WERI-Rb-1 (cell line): ENCODE data around the gene TMEM59L.

Source experiments
- DNase-seq: peaks from one replicate; pipeline ENCODE4 v3.0.0-alpha.2; 2020
- H3K27ac ChIP-seq: fragments of 250-450 bp; sonication (Bioruptor Pico); 2 replicates; pipeline ENCODE4 v1.5.1; 2020; ENCODE audit warnings: mild to moderate bottlenecking, moderate library complexity
- H3K27me3 ChIP-seq: fragments of 250-450 bp; sonication (Bioruptor Pico); 2 replicates; pipeline ENCODE4 v1.5.1; 2021; ENCODE audit warnings: mild to moderate bottlenecking, low read depth, moderate library complexity; ENCODE audit not compliant: insufficient read depth, severe bottlenecking
- H3K36me3 ChIP-seq: fragments of 250-450 bp; sonication (Bioruptor Pico); 2 replicates; pipeline ENCODE4 v1.5.1; 2020; ENCODE audit warnings: mild to moderate bottlenecking, moderate library complexity
- H3K4me3 ChIP-seq: 2 replicates; pipeline ENCODE4 v1.5.1; 2011; ENCODE audit warnings: low read depth, mild to moderate bottlenecking, control low read depth, low read length
- H3K9me3 ChIP-seq: fragments of 250-450 bp; sonication (Bioruptor Pico); 2 replicates; pipeline ENCODE4 v1.5.1; 2021; ENCODE audit warnings: mild to moderate bottlenecking, moderate library complexity; ENCODE audit not compliant: severe bottlenecking
- TF ChIP-seq, protein P1 (sequence below): IDR thresholded peaks from 2 replicates; pipeline ENCODE4 v1.5.1; 2011; ENCODE audit warnings: low read depth, mild to moderate bottlenecking, control low read depth, inconsistent platforms, low read length

Gene TMEM59L

DNA sequence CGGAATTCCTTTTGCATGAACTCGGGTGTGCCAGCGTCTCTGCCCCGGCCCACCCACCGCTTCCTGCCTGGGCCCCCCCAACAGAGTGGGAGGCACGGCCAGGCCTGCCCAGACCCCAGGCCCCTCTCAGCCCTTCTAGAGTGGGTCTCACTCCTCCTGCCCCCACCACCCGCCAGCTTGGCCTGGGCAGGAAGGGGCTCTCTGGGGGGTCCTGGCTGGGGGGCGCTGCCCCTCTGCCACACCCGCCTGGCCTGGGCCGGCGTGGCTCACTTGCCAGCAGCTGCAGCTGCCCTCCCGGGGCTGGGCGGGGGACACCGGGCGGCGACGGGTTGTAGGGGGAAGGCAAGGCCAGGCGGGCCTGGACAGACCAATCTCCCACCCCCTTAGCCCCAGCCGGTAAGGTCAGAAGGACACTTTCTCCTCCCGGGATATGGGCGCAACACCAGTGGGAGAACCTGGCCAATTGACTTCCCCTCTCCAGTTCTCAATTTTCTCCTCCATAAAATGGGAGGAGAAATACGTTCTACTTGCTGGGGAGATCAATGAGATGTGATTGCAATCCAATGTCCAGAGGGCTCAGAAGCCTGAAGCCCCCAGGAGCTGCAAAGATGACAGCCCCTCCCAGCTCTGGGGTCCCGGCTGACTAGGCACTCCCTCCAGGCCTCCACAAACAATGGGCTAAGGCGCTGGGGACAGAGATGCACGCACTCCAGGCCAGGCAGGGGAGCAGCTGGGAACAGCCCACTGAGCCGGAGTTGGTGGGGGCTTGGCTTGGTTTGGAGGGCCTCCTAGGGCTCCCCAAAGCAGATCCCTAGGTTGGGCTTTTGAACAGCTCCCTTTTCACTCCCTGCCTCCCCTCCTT, 8.5 kb upstream of the TMEM59L start:
- no peak overlapping the region for H3K4me3 ChIP-seq
- no peak overlapping the region for H3K27ac ChIP-seq
- H3K36me3 ChIP-seq = peaks cover 2% of the 10 kb centered on the region; the same call in 1 of the 2 replicates
- H3K9me3 ChIP-seq = no peaks in the 10 kb centered on the region
- TF ChIP-seq, protein P1, sequence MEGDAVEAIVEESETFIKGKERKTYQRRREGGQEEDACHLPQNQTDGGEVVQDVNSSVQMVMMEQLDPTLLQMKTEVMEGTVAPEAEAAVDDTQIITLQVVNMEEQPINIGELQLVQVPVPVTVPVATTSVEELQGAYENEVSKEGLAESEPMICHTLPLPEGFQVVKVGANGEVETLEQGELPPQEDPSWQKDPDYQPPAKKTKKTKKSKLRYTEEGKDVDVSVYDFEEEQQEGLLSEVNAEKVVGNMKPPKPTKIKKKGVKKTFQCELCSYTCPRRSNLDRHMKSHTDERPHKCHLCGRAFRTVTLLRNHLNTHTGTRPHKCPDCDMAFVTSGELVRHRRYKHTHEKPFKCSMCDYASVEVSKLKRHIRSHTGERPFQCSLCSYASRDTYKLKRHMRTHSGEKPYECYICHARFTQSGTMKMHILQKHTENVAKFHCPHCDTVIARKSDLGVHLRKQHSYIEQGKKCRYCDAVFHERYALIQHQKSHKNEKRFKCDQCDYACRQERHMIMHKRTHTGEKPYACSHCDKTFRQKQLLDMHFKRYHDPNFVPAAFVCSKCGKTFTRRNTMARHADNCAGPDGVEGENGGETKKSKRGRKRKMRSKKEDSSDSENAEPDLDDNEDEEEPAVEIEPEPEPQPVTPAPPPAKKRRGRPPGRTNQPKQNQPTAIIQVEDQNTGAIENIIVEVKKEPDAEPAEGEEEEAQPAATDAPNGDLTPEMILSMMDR = no peak
- peaks cover 21% of the 10 kb centered on the region for H3K27me3 ChIP-seq
- no peak for DNase-seq

DNA sequence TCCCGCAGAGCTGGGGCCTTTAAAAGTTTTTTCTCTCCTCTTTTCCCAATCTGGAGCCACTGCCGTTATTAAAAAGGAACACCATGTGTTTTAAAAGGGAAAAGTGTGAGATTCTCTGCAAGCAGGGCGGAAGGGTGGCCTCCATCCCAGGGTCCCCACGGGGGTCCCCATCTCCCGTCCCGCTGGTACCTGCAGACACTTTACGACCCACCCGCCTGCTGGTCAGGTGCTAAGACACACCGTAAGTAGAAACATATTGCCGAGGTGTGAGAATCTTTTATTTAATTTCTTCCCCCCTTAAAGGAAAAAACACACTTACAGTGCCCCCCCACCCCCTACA, 7.9 kb upstream of the TMEM59L start:
- Histone ChIP-seq H3K36me3 (peaks cover 2% of the 10 kb centered on the region; the same call in 1 of the 2 replicates), H3K9me3 (no peaks in the 10 kb centered on the region), H3K4me3 (no peak overlapping the region), H3K27me3 (peaks cover 27% of the 10 kb centered on the region), H3K27ac (no peak overlapping the region)
- TF ChIP-seq, protein P1 = no peak
- DNase-seq = no peak

DNA sequence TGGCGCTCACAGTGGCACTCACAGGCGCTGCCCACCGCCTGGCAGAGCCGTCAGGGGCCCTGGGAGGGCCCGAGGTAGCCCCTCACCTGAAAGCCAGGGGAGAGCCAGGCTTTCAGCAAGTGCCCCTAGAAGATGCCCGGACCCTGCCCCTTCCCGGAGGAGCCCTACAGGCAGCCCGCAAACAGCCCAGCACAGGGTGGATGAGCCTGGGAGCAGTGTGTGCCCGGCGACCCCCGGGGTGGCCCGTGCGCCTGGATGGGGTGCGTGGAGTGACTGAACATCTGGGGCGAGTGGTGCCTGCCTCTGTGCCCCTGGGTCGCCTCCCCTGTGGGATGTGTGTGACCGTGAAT, 7.5 kb upstream of the TMEM59L start:
- no peak for DNase-seq
- TF ChIP-seq, protein P1 = no peak
- Histone ChIP-seq H3K9me3 (no peaks in the 10 kb centered on the region), H3K36me3 (peaks cover 2% of the 10 kb centered on the region; the same call in 1 of the 2 replicates), H3K27ac (no peak overlapping the region), H3K27me3 (peaks cover 30% of the 10 kb centered on the region), H3K4me3 (no peak overlapping the region)

DNA sequence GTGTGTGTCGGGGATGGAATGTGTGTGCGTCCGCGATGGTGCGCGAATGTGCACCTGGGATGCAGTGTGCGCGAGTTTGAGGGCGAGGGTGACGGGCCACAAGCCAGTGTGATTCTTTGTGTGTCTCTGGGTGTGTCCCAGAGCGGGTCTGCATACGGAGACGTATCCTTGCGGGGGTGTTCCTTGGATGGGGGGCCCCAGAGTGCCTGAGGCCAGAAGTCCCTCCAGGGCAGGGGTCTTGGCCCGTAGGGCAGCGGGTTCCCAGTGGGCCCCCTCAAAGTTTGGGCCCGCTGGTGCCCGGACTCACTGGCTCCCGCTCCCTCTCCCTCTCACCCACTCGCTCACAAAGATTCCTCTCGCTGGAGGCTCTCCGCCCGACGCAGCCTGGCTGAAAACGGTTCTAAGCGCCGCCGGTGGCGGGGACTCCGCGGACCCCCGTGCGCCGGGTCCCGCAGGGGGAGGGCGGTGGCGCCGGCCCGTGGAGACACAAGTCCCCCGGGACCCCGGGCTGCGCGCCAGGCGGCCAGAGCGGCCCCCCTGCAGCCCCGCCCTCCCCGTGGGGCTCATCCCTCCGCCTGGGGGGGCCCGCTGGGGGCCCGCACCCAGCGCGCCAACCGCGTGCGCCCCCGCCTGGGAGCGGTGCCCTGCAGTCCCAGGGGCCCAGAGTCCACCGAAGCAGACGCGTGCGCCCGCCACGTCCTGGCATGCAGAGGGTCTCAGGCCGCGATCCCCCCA, 7.0 kb upstream of the TMEM59L start:
- peaks cover 36% of the 10 kb centered on the region for H3K27me3 ChIP-seq
- DNase-seq = no peak
- TF ChIP-seq, protein P1 = no peak
- H3K9me3 ChIP-seq = no peaks in the 10 kb centered on the region
- H3K36me3 ChIP-seq = peaks cover 2% of the 10 kb centered on the region; the same call in 1 of the 2 replicates
- H3K27ac ChIP-seq = peak overlapping the region; percentile 36; the same call in 1 of the 2 replicates
- H3K4me3 ChIP-seq = peak overlapping the region; percentile 66

DNA sequence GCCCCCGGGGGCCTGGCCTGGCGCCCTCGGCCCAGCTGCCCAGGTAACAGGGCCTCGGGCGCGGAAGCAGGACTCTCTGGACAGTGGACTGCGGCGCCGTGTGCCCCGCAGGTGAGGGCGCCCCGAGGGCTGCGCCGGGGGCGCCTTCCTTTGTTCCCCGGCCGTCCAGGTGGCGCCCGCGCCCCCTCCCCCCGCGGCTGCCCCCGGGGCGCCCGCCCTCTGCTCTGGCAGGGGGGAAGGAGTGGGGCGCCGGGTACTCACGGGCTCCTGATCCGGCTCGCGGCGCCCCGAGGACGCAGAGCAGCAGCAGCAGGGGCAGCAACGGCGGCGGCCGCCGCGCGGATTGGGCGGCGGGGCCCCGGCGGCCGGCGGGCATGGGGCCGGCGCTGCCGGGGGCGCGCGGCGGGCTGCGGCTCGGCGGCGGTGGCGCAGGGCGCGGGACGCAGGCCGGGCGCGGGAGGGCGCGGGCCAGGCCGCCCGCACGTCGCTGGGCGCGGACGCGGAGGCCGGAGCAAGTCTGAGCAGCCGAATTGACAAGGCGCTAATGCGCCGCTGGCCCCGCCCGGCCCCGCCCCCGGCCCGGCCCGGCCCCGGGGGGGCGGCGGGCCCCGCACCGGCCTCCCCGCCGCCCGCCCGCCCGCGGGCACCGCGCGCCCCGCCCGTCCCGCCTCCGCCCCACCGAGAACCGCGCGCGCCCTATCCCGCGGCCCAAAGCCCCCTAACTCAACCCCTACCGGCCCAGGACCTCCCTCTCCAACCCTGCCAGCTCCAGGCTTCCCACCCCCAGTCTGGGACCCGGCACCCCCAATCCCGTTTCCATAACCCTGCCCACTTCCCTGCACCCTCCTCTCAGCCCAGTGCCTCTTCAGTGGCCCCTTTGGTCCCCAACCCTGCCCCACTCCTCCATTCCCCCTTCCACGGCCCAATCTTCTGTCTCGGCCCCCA, 6.1 kb upstream of the TMEM59L start, which contains the start of gene CRLF1:
Gene CRLF1 (minus strand): TSS at position 519 of the 945 bp plus-strand sequence. CDS start 143 bp downstream, at position 376.
- peaks cover 2% of the 10 kb centered on the region; the same call in 1 of the 2 replicates for H3K36me3 ChIP-seq
- TF ChIP-seq, protein P1 = no peak
- H3K27me3 ChIP-seq = peaks cover 43% of the 10 kb centered on the region
- peak within 1 kb of the TSS; percentile 66 for H3K4me3 ChIP-seq
- H3K9me3 ChIP-seq = no peaks in the 10 kb centered on the region
- no peak for DNase-seq
- peak within 1 kb of the TSS; percentile 36; the same call in 1 of the 2 replicates for H3K27ac ChIP-seq
